Measurements from ENCODE around the gene ANLN.

DNA sequence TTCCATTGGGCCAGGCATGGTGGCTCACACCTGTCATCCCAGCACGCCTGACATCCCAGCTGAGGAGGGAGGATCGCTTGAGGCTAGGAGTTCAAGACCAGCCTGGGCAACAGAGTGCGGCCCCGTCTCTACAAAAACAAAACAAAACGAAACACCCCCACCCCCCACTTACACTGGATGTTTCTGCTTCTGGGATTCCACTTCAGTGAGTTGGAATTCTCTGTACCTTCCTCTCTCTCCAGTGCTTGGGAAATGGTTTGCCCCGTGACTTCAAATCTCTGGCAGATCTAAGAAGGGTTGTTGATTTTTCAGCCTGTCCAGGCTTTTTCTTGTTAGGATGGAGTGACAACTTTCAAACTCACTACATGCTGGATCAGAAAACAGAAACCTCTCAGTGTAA lies 106.9 kb downstream of the ANLN start:
- TF ChIP-seq, protein P1, sequence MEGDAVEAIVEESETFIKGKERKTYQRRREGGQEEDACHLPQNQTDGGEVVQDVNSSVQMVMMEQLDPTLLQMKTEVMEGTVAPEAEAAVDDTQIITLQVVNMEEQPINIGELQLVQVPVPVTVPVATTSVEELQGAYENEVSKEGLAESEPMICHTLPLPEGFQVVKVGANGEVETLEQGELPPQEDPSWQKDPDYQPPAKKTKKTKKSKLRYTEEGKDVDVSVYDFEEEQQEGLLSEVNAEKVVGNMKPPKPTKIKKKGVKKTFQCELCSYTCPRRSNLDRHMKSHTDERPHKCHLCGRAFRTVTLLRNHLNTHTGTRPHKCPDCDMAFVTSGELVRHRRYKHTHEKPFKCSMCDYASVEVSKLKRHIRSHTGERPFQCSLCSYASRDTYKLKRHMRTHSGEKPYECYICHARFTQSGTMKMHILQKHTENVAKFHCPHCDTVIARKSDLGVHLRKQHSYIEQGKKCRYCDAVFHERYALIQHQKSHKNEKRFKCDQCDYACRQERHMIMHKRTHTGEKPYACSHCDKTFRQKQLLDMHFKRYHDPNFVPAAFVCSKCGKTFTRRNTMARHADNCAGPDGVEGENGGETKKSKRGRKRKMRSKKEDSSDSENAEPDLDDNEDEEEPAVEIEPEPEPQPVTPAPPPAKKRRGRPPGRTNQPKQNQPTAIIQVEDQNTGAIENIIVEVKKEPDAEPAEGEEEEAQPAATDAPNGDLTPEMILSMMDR (IDR thresholded peaks at IDR 0.05), result no peak
- no peak for TF ChIP-seq POLR2A (IDR thresholded peaks at IDR 0.05)

Measured in body of pancreas (tissue), 4 donors.